ENCODE data around the gene SLC22A5. TPM values are rescaled to one million over a fixed set of nuclear protein-coding genes. Genes with fewer than 3 reads are reported as not detected.

Gene SLC22A5
- total and polyA plus RNA-seq, 2 donors (not counting 3 experiments of a cell fraction or from before 2014, with no cell fraction given) = 3.6 to 9.3 TPM

GRCh38 chr5:132407970-132408369 is 38.5 kb downstream of the SLC22A5 start:
- no peak overlapping the region for H3K27ac ChIP-seq (ENCODE audit: insufficient read depth, low read depth, low read length)
- H3K9me3 ChIP-seq (replicated peaks; ENCODE audit: control insufficient read depth, insufficient read depth, low read length) = no peaks in the 10 kb centered on the region
- no peaks in the 10 kb centered on the region for H3K9me1 ChIP-seq (replicated peaks; ENCODE audit: control insufficient read depth, extremely low read depth, insufficient read depth, low read length)
- no peak overlapping the region for H2AFZ ChIP-seq (ENCODE audit: low read depth, low read length)
- peaks cover 31% of the 10 kb centered on the region for H3K4me1 ChIP-seq (ENCODE audit: control insufficient read depth, extremely low read depth, insufficient read depth, low read length)
- no peak overlapping the region for H3K4me3 ChIP-seq (replicated peaks in 1 of 3; ENCODE audit: insufficient read depth in 1 of 3, low read depth in 1 of 3, low read length in 3 of 3)
- no peak overlapping the region for H3K9ac ChIP-seq (replicated peaks; ENCODE audit: extremely low read depth, insufficient read depth, low read length)
- H4K20me1 ChIP-seq (replicated peaks; ENCODE audit: control insufficient read depth, extremely low read depth, insufficient read depth, low read length) = no peaks in the 10 kb centered on the region
- intact Hi-C loops (cut with micrococcal nuclease) = no loop called here
- DNase-seq (ENCODE audit: low read depth, low spot score) = no peak
- TF ChIP-seq MYC (IDR thresholded peaks at IDR 0.05; ENCODE audit: low read depth, low read length) = no peak
- TF ChIP-seq JUN (IDR thresholded peaks at IDR 0.05; ENCODE audit: borderline replicate concordance, insufficient read depth, insufficient read length, low read depth) = no peak
- no peak for TF ChIP-seq POLR2A (IDR thresholded peaks at IDR 0.05; ENCODE audit: low read depth, low read length)
- TF ChIP-seq FOS (IDR thresholded peaks at IDR 0.05; ENCODE audit: borderline replicate concordance, insufficient read depth, low read length) = no peak
- no peak for TF ChIP-seq GATA2 (IDR thresholded peaks at IDR 0.05; ENCODE audit: insufficient read depth, insufficient read length, low read depth, low read length)
- no peak for TF ChIP-seq CTCF (IDR thresholded peaks at IDR 0.05; ENCODE audit: extremely low read depth in 1 of 2, insufficient read depth in 1 of 2, low read depth in 1 of 2, low read length in 2 of 2)
- no peak for TF ChIP-seq POLR2AphosphoS5 (IDR thresholded peaks at IDR 0.05; ENCODE audit: insufficient read depth, low read depth, low read length)
- no peak for TF ChIP-seq MAX (IDR thresholded peaks at IDR 0.05; ENCODE audit: insufficient read depth, insufficient read length)
- TF ChIP-seq EZH2 (IDR thresholded peaks at IDR 0.05; ENCODE audit: borderline replicate concordance, low read depth, low read length, severe bottlenecking) = no peak
- CTCF ChIA-PET = interaction anchor here (0.7 kb wide), 1 partner anchor 57 kb away, joined by 3 read pairs; no protein-coding TSS in a partner anchor
- POLR2A ChIA-PET = no interaction called here
- H3K79me2 ChIP-seq (ENCODE audit: control insufficient read depth, insufficient read depth, low read length) = peaks cover 3% of the 10 kb centered on the region
- no peaks in the 10 kb centered on the region for H3K27me3 ChIP-seq (ENCODE audit: control insufficient read depth in 2 of 2, insufficient read depth in 2 of 2, low read length in 2 of 2)
- FAIRE-seq = no peak
- H3K4me2 ChIP-seq (ENCODE audit: insufficient read depth, low read length) = no peak overlapping the region
- BruUV-seq (replicated peaks) = no TSS peak
- dilution Hi-C loops (cut with MboI; ENCODE audit: extremely low pct_ligation_motif_present, low sequenced_read_pairs) = no loop called here
- H3K36me3 ChIP-seq (ENCODE audit: control insufficient read depth in 2 of 2, extremely low read depth in 1 of 2, insufficient read depth in 2 of 2, low read length in 2 of 2) = no peaks in the 10 kb centered on the region
